ENCODE results near the gene DUSP28. TPM values are rescaled to one million over a fixed set of nuclear protein-coding genes. Genes with fewer than 3 reads are reported as not detected.

DUSP28 gene
- total RNA-seq, 2 donors from 2014 or later, result 5.8 to 14.3 TPM

- H3K4me1 ChIP-seq (ENCODE audit: control insufficient read depth in 1 of 2, low read depth in 2 of 2), result peaks cover 13 to 40% of the 10 kb centered on the region in 2 donors
- ATAC-seq (ENCODE audit: insufficient number of reproducible peaks, low FRiP score, low read depth) (no peak), DNase-seq (ENCODE audit: low spot score) (no peak)
- no peaks in the 10 kb centered on the region for H3K9me3 ChIP-seq
- no peak for TF ChIP-seq CTCF (IDR thresholded peaks at IDR 0.05)
- H3K27ac ChIP-seq, result no peak overlapping the region
- H3K4me3 ChIP-seq, result no peak overlapping the region
- H3K36me3 ChIP-seq, result peaks cover 20% of the 10 kb centered on the region
- H3K27me3 ChIP-seq (replicated peaks; ENCODE audit: insufficient read depth), result no peaks in the 10 kb centered on the region
Observed at GRCh38 chr2:240593026-240593702, 33.0 kb downstream of the DUSP28 start.

DNA sequence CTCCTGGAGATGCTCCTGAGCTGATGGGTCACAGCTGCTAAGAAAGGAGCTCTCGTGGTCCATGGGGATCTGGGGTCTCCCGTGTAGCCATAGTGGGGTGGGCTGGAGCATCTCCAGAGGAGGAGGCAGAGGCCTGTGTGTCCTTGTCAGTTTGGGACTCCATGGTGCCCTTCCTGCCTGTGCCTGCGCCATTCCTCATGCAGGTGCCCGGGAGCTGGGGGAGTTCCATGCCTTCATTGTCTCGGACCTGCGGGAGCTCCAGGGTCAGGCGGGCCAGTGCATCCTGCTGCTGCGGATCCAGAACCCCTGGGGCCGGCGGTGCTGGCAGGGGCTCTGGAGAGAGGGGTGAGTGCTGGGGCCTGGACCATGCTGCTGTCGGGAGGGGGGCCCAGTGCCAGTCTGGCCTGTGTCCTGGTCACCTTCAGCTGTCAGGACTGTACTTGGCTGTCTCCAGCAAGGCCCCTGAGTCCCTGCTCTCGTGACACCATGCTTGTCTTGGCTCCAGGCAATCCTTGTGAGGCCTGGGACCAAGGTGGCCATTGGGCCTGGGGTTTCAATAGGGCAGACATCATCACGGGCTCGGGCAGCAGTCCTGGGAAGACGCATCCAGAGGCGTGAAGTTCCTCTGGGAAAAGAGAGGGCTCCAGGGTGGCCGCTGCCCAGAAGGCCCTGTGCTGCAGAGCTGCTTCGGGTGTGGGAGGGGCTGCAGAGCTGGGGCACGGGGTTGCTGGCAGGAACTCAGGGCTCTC, 33.7 kb downstream of the DUSP28 start:
- ATAC-seq (ENCODE audit: insufficient number of reproducible peaks, low FRiP score, low read depth) (no peak), DNase-seq (ENCODE audit: low spot score) (no peak)
- no peak for TF ChIP-seq CTCF (IDR thresholded peaks at IDR 0.05)
- no peaks in the 10 kb centered on the region for H3K27me3 ChIP-seq (replicated peaks; ENCODE audit: insufficient read depth)
- H3K9me3 ChIP-seq, result no peaks in the 10 kb centered on the region
- no peak overlapping the region for H3K4me3 ChIP-seq
- H3K36me3 ChIP-seq, result peaks cover 25% of the 10 kb centered on the region
- peaks cover 9 to 33% of the 10 kb centered on the region in 2 donors for H3K4me1 ChIP-seq (ENCODE audit: control insufficient read depth in 1 of 2, low read depth in 2 of 2)
- no peak overlapping the region for H3K27ac ChIP-seq

- H3K4me3 ChIP-seq, result no peak overlapping the region
- no peak for TF ChIP-seq CTCF (IDR thresholded peaks at IDR 0.05)
- no peak overlapping the region for H3K27ac ChIP-seq
- DNase-seq (ENCODE audit: low spot score) (no peak), ATAC-seq (ENCODE audit: insufficient number of reproducible peaks, low FRiP score, low read depth) (no peak)
- H3K9me3 ChIP-seq, result no peaks in the 10 kb centered on the region
- peaks cover 9 to 33% of the 10 kb centered on the region in 2 donors for H3K4me1 ChIP-seq (ENCODE audit: control insufficient read depth in 1 of 2, low read depth in 2 of 2)
- no peaks in the 10 kb centered on the region for H3K27me3 ChIP-seq (replicated peaks; ENCODE audit: insufficient read depth)
- peaks cover 25% of the 10 kb centered on the region for H3K36me3 ChIP-seq
Observed at GRCh38 chr2:240594511-240595380, 34.6 kb downstream of the DUSP28 start.

DNA sequence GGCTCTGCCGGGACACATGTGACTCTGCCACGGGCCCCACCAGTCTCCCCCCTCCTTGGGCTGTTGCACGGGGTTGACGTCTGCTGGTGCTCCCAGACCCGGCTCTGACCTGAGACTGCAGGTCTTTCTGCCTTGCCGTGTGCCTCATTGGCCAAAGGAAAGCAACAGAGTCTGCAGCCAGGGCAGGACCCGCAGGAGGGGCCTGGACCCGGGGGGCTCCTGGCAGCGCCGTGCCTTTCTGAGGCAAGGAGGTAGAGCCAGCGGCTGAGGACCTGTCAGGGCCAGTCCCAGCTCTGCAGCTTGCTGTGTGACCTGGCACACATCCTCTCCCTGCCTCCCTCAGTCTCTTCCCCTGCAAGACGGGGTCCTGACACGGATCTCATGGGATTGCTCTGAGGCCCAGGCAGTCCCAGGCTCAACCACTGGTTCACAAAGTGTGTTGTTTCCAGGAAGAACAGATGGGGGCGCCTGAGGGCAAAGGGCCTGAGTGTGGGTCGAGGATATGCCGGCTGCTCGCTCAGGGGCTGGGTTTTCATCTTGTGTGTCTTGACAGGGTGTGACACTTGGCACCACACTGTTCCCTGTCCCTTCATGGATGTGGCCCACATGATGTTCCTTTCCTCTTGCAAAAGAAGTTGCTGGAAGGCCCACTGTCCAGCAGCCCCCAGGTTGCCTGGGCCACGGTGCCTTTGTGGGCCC, 35.4 kb downstream of the DUSP28 start:
- H3K27me3 ChIP-seq (replicated peaks; ENCODE audit: insufficient read depth), result no peaks in the 10 kb centered on the region
- no peaks in the 10 kb centered on the region for H3K9me3 ChIP-seq
- no peak for ATAC-seq (ENCODE audit: insufficient number of reproducible peaks, low FRiP score, low read depth)
- TF ChIP-seq CTCF (IDR thresholded peaks at IDR 0.05), result no peak
- H3K4me1 ChIP-seq (ENCODE audit: control insufficient read depth in 1 of 2, low read depth in 2 of 2), result peaks cover 9 to 33% of the 10 kb centered on the region in 2 donors
- no peak overlapping the region for H3K4me3 ChIP-seq
- H3K27ac ChIP-seq, result no peak overlapping the region
- DNase-seq (ENCODE audit: low spot score), result no peak
- H3K36me3 ChIP-seq, result peaks cover 24% of the 10 kb centered on the region

All from thoracic aorta (tissue), 2 donors.